ENCODE data around the gene ATP5IF1. TPM values are rescaled to one million over a fixed set of nuclear protein-coding genes. Genes with fewer than 3 reads are reported as not detected.
A peak's percentile ranks its signal among the peaks of the same experiment; 100 is the strongest.

The ATP5IF1 gene
- total RNA-seq, 1 experiment from 2014 or later, result 251 TPM

GRCh38 chr1:28265577-28265976 lies 29.7 kb downstream of the ATP5IF1 start:
- no peak for DNase-seq (ENCODE audit: low spot score)

GRCh38 chr1:28266920-28267322 lies 31.0 kb downstream of the ATP5IF1 start:
- no peak for DNase-seq (ENCODE audit: low spot score)

GRCh38 chr1:28267633-28268032 lies 31.7 kb downstream of the ATP5IF1 start:
- no peak for DNase-seq (ENCODE audit: low spot score)

DNA sequence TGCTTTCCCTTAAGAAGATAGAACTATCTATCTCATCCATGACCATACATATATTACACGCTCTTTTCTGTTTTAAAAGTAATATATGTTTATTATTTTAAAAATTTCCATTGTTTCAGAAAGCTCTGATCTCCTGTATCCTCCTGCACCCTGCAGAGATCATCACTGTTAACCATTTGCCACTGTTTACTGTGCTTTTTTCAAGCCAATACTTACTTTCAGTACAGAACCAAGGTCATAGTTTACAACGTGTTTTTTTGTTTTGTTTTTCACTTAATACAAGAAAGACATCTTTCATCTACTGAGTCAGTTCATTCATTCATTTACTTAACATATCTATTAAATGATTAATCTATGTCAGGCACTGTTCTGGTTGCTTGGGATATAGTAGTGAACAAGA lies 33.6 kb downstream of the ATP5IF1 start:
- no peak for DNase-seq (ENCODE audit: low spot score)

DNA sequence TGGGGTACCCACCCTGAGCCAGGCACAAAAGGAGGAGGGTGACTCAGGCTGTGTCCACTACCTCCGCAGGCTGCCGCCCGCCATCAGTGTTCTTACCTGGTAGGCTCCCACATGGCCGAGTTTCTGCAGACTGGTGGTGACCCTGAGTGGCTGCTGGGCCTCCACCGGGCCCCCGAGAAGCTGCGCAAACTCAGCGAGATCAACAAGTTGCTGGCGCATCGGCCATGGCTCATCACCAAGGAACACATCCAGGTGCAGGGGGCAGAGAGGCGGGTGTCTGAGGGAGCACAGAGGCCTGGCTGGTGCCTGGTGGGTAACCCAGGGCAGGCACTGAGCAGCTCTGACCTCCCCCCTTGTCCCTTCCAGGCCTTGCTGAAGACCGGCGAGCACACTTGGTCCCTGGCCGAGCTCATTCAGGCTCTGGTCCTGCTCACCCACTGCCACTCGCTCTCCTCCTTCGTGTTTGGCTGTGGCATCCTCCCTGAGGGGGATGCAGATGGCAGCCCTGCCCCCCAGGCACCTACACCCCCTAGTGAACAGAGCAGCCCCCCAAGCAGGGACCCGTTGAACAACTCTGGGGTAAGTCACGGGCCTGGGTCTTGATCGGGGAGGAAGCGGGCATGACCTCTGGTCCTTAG lies 36.4 kb downstream of the ATP5IF1 start:
- no peak for DNase-seq (ENCODE audit: low spot score)

- DNase-seq (ENCODE audit: low spot score), result no peak
Measured at GRCh38 chr1:28273216-28273860, 37.4 kb downstream of the ATP5IF1 start.

DNA sequence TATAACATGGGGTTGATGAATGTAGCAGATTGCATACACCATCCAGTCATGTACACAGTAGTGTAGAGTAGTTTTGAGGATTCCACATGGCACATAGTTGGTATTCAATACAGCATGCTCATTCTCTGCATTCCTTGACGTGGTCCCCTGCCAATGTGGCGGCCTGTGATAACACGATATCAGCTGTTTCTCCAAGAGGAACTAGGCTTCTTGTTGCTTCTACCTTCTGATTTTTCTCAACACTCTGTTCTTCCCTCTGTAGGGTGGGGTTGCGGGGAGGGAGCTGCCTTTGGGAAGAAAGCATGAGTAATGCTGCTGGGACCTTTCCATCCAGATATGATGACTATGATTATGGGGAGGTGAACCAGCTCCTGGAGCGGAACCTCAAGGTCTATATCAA lies 42.8 kb downstream of the ATP5IF1 start:
- no peak for DNase-seq (ENCODE audit: low spot score)

- DNase-seq (ENCODE audit: low spot score), result no peak
Measured at GRCh38 chr1:28279721-28280120, 43.8 kb downstream of the ATP5IF1 start.

- DNase-seq (ENCODE audit: low spot score), result peak; percentile 4
Measured at GRCh38 chr1:28280501-28280900, 44.6 kb downstream of the ATP5IF1 start.

DNA sequence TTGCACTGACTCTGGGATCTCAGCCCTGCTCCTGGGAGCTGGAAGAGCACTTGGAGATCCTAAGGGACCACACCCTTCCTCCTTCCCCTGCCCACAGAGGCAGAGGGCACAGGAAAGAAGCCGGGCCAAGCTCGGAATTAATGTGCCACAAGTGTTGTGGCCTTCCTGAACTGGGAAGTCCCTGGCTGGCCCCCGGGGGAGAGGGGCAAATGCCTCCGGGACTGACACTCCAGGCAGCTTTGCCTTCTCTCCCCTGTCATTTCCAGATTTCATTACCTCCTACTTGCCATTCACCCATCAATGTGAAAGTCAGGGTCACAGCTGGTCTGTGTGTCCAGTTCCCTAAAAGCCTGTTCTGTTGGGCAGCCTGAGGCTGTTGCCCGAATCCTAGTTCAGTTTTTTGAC lies 45.1 kb downstream of the ATP5IF1 start:
- no peak for DNase-seq (ENCODE audit: low spot score)

DNA sequence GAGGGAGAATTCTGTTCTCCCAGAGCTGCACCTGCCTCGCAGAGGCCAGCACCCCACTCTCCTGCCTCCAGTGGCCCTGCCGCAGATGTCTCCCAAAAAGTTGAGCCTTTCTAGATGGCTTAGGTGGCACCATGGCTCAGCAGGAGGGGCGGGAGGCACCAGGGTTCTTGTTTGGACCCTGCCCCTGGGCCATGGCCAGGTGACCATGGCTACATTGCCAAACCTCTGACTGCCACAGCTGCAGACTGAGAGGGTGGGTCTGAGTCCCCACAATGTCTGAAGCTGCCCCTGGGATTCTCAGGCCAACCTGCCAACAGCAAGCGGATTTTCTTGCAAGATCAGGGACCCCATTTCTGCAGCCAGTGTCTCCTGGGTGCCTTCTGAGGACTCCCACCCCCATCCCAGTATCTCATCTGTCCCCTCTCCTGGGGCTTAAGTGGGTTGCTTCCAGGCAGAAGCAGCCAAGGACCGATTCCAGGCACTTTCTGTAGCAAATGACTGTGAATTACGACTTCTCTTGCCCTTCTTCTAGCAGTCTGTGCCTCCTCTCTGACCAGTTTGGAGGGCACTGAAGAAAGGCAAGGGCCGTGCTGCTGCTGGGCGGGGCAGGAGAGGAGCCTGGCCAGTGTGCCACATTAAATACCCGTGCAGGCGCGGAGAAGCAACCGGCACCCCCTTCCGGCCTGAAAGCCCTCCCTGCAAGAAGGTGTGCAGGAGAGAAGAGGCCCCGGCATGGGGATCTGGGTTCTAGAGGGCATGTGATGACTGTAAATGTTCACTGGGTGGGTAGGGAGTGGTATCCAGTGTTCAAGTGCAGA lies 45.9 kb downstream of the ATP5IF1 start:
- no peak for DNase-seq (ENCODE audit: low spot score)

- no peak for DNase-seq (ENCODE audit: low spot score)
Measured at GRCh38 chr1:28282426-28283407, 46.8 kb downstream of the ATP5IF1 start.

DNA sequence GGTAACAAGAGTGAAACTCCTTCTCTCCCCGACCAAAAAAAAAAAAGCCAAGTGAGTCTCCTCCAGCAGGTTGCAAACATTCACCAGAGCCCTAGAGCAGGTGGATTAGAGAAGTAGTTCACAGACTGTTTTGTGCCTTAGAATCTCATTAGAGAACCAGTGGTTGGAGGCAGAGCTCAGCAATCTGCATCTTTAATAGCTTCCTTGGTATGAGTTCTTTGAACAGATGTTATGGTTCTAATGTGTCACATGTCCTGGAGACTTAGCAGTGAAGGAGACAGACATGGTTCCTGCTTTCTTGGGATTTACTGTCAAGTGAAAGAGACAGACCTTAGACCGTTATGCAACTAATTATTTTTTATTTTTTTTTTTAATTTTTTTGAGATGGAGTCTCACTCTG lies 50.2 kb downstream of the ATP5IF1 start:
- DNase-seq (ENCODE audit: low spot score), result no peak

Other genes with a start within 250 kb of the ATP5IF1 start
- 6.8 and 10.4 TPM in 2 replicates for gene EYA3, start 147.5 kb upstream of the ATP5IF1 start, total RNA-seq (2014; rRNA removed; shearing (Covaris generic))
- not detected in 2 replicates for gene PTAFR, start 59.4 kb upstream of the ATP5IF1 start, total RNA-seq (2014; rRNA removed; shearing (Covaris generic))
- gene DNAJC8, start 3.1 kb upstream of the ATP5IF1 start, total RNA-seq (2014; rRNA removed; shearing (Covaris generic)), result 117 and 123 TPM in 2 replicates
- 4.2 and 5.3 TPM in 2 replicates for gene SESN2, start 23.4 kb downstream of the ATP5IF1 start, total RNA-seq (2014; rRNA removed; shearing (Covaris generic))
- gene MED18, start 92.9 kb downstream of the ATP5IF1 start, total RNA-seq (2014; rRNA removed; shearing (Covaris generic)), result 8.9 and 12.3 TPM in 2 replicates
- gene PHACTR4, start 133.6 kb downstream of the ATP5IF1 start, total RNA-seq (2014; rRNA removed; shearing (Covaris generic)), result 4.0 and 6.0 TPM in 2 replicates